Colonic mucosa (tissue), 4 donors: ENCODE measurements around the gene SSRP1. TPM values are rescaled to one million over a fixed set of nuclear protein-coding genes. Genes with fewer than 3 reads are reported as not detected.

Experiments
- DNase-seq: peaks from one replicate; pipeline ENCODE4 v3.0.0-alpha.2; 2020
- H3K27ac ChIP-seq: fragments of 200-600 bp; one replicate; pipeline ENCODE4 v1.8.0; 2021
- H3K27me3 ChIP-seq: fragments of 200-600 bp; one replicate; pipeline ENCODE4 v1.8.0; 2021
- H3K36me3 ChIP-seq: fragments of 200-600 bp; one replicate; pipeline ENCODE4 v1.8.0; 2021
- H3K4me1 ChIP-seq: fragments of 200-600 bp; one replicate; pipeline ENCODE4 v1.8.0; 2021; ENCODE audit warnings: mild to moderate bottlenecking
- H3K4me3 ChIP-seq: fragments of 200-600 bp; one replicate; pipeline ENCODE4 v1.8.0; 2021
- H3K9ac ChIP-seq, 2 donors: one replicate each; pipeline ENCODE4 v1.7.0; 2013; ENCODE audit warnings: control low read depth in 2 of 2, low read depth in 2 of 2, low read length in 2 of 2
- H3K9me3 ChIP-seq: fragments of 200-600 bp; one replicate; pipeline ENCODE4 v1.8.0; 2021
- CTCF ChIP-seq: fragments of 200-600 bp; IDR thresholded peaks from one replicate; pipeline ENCODE4 v1.8.0; 2022; ENCODE audit warnings: antibody characterized with exemption, mild to moderate bottlenecking
- intact Hi-C: fragments of 100-400 bp; cut with DNase I; formaldehyde crosslinking; loops from one replicate; pipeline ENCODE4 v1.14.1; 2022
- total RNA-seq, 2 donors: library from RNA; stranded (reverse); fragmentation: NEBNext Ultra II Directional in 1 of 2; extraction: Animal tissue kit (Norgen Biotek cat#: 25700) in 1 of 2; gene quantifications; one replicate each; pipeline ENCODE4 v1.2.1, GENCODE V29; 2021
- donor health status: healthy.
- donor health status: DM: no; HTN: no; CAD: no.
- donor health status: DM: no; HTN: no; CAD: no.

The SSRP1 gene
- total RNA-seq, 2 donors from 2014 or later = 72.7 to 162 TPM

DNA sequence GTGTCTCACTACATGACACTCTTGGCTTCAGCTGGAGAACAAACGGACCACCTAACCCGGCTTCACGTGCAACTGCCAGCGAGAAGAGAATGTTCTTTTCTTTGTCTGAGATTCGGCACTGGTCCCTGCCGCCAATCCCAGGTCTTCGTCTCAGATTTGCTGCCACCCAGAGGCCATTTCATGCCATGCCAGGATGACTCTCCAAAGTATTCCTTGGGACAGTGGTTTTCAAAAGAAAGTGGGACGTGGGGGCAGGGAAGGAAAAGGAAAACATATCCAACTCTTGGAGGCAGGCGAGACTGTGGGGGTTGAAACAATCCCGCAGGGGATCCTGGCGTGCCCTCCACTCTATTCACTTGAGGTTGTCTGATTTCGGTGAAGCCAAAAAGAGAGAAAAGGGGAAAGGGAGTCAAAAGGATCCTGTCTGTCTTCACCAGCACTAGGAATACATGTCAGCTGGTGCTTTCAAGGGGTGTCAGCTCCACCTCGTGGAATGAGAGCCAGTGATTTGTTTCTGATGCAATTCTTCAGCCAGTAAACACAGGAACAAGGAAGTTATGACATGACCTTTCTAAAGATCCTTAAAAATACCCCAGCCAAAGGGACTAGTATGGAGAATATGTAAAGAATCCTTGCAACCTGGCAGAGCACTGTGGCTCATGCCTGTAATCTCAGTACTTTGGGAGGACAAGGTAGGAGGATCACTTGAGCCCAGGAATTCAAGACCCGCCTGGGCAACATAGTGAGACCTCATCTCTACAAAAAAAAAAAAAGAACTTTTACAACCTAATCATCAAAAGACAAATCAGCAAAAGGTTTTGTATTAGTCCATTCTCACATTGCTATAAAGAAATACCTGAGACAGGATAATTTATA is 57.6 kb downstream of the SSRP1 start:
- H3K9ac ChIP-seq = peak overlapping the region in 1 of 2 donors; percentile 69
- no peaks in the 10 kb centered on the region for H3K36me3 ChIP-seq
- peak overlapping the region; percentile 72 for H3K27ac ChIP-seq
- no peaks in the 10 kb centered on the region for H3K9me3 ChIP-seq
- no peak overlapping the region for H3K4me3 ChIP-seq
- peaks cover 9% of the 10 kb centered on the region for H3K4me1 ChIP-seq
- intact Hi-C loops = no loop called here
- H3K27me3 ChIP-seq = no peaks in the 10 kb centered on the region
- DNase-seq = peak; percentile 84
- peak; percentile 77 for TF ChIP-seq CTCF

- peaks cover 9% of the 10 kb centered on the region for H3K4me1 ChIP-seq
- peak overlapping the region in 1 of 2 donors; percentile 69 for H3K9ac ChIP-seq
- H3K4me3 ChIP-seq = no peak overlapping the region
- no peaks in the 10 kb centered on the region for H3K27me3 ChIP-seq
- H3K36me3 ChIP-seq = no peaks in the 10 kb centered on the region
- no peak for TF ChIP-seq CTCF
- intact Hi-C loops = no loop called here
- DNase-seq = no peak
- H3K27ac ChIP-seq = peak overlapping the region; percentile 72
- H3K9me3 ChIP-seq = no peaks in the 10 kb centered on the region
Measured at GRCh38 chr11:57276971-57277675, 58.6 kb downstream of the SSRP1 start.

DNA sequence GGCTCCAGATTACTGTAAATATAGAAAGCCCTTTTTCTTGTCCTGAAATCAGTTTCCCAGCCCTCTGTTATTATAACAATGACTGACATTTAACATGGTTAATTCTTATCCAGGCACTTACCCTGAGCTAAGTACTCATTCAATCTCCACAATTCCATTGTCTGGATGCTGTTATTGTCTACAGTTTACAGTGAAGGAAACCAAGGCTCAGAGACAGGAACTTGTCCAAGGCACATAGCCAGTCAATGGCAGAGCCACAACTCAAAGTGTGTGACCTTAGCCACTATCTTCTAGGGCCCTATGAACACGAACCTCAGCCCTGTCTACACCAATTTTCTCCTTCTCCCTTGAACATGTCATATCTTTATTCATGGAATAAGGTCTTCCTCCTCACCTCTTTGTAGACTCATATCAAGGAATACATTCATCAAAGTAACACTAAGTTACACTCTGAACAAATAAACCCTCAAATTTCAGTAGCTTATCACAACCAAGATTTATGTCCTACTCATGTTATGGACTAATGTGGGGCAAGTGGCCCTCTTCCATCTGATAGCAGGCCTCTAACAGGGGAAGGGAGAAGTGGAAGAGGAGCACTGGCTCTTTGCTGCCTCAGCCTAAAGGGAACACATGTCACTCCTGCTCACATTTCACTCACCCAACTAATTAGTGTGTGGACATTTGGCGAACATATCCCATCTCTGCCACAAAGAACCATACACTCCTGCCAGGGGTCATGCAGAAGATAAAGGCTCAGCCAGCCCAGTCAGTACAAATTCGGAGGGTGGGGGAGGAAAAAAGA is 59.3 kb downstream of the SSRP1 start:
- intact Hi-C loops = no loop called here
- H3K27ac ChIP-seq = no peak overlapping the region
- H3K4me1 ChIP-seq = peaks cover 9% of the 10 kb centered on the region
- H3K36me3 ChIP-seq = no peaks in the 10 kb centered on the region
- TF ChIP-seq CTCF = no peak
- H3K27me3 ChIP-seq = no peaks in the 10 kb centered on the region
- no peak for DNase-seq
- H3K9ac ChIP-seq = no peak overlapping the region
- no peak overlapping the region for H3K4me3 ChIP-seq
- H3K9me3 ChIP-seq = no peaks in the 10 kb centered on the region

Other genes starting within 250 kb of the SSRP1 start
- gene LRRC55, start 153.9 kb downstream of the SSRP1 start, total RNA-seq = under 1 TPM; 0.10 to 0.27 TPM
- 1 to 10 TPM; 2.5 to 7.1 TPM for gene APLNR, start 98.6 kb downstream of the SSRP1 start, total RNA-seq
- 100 to 1,000 TPM; 113 to 117 TPM for gene TNKS1BP1, start 10.9 kb downstream of the SSRP1 start, total RNA-seq
- not detected for gene P2RX3, start 2.5 kb upstream of the SSRP1 start, total RNA-seq
- not detected for gene PRG3, start 45.3 kb upstream of the SSRP1 start, total RNA-seq
- not detected for gene PRG2, start 54.8 kb upstream of the SSRP1 start, total RNA-seq
- gene SLC43A3, start 91.2 kb upstream of the SSRP1 start, total RNA-seq = 10 to 100 TPM; 10.6 to 21.4 TPM
- gene RTN4RL2, start 124.6 kb upstream of the SSRP1 start, total RNA-seq = under 1 TPM; 0.54 to 0.82 TPM
- 10 to 100 TPM in 1 of 2 donors, 1 to 10 TPM in 1; 8.7 to 19.0 TPM for gene SLC43A1, start 179.8 kb upstream of the SSRP1 start, total RNA-seq
- 10 to 100 TPM; 54.8 to 67.1 TPM for gene TIMM10, start 194.9 kb upstream of the SSRP1 start, total RNA-seq
- not detected for gene SMTNL1, start 201.7 kb upstream of the SSRP1 start, total RNA-seq
- gene UBE2L6, start 231.8 kb upstream of the SSRP1 start, total RNA-seq = 10 to 100 TPM; 28.3 to 35.3 TPM